Measurements from ENCODE around the gene LMOD1.

The LMOD1 gene

DNA sequence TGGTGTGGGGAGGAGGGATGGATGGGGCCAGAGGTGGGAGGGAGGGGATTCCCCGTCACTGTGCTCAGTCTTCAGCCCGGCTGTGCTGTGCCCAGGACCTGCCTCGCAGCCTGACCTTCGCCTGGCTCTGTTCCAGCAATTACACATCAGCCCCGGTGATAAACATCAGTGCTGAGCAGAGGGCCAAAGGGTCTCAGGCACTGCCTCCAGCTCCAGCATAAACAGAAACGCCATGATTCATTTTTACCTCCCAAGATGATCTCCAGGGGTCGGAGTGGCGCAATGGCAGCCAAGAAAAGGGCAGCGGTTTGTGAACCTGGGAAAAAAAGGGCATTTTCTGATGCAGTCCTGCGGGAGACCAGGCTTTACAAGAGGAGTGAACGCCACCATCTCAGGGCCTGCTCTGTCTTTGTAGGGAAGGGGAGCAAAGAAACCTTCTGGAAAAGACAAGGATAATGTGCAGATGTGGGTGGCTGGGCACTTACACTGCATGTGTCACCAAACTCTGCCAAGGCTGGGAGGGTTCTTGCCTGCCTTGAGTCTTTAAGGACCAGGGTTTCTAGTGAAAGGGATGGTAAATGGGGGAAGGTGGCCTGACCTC lies 29.6 kb downstream of the LMOD1 start:
- Histone ChIP-seq H2BK120ac (ENCODE audit: low read depth, low read length) (no peak overlapping the region), H3K27ac (replicated peaks; ENCODE audit: low read length) (no peak overlapping the region), H3K4me3 (ENCODE audit: low read length in 2 of 2) (no peak overlapping the region), H4K91ac (ENCODE audit: low read depth, low read length, poor library complexity) (no peak overlapping the region), H2AK5ac (ENCODE audit: low read depth, low read length) (no peak overlapping the region), H3K14ac (ENCODE audit: low read length) (no peak overlapping the region), H3K4me1 (ENCODE audit: control insufficient read depth in 2 of 2, insufficient read depth in 1 of 2, low read depth in 1 of 2, low read length in 2 of 2) (peaks cover 0 to 4% of the 10 kb centered on the region in 2 donors), H3K27me3 (ENCODE audit: control insufficient read depth in 3 of 3, insufficient read depth in 3 of 3, low read depth in 1 of 3, low read length in 3 of 3) (peaks cover 0 to 43% (median 4%) of the 10 kb centered on the region in 3 experiments), H3K9me3 (replicated peaks in 1 of 2; ENCODE audit: control insufficient read depth in 2 of 2, insufficient read depth in 1 of 2, low read depth in 1 of 2, low read length in 2 of 2) (no peaks in the 10 kb centered on the region), H2AFZ (ENCODE audit: low read length) (peak overlapping the region; percentile 60), H2BK5ac (ENCODE audit: low read length) (no peak overlapping the region), H3K9ac (ENCODE audit: low read depth, low read length, poor library complexity) (no peak overlapping the region), H3K18ac (ENCODE audit: low read length) (no peak overlapping the region), H2BK12ac (ENCODE audit: low read length) (no peak overlapping the region), H4K8ac (ENCODE audit: low read depth, low read length) (no peak overlapping the region), H3K23ac (ENCODE audit: low read depth, low read length, poor library complexity) (no peak overlapping the region), H2BK15ac (ENCODE audit: low read length) (no peak overlapping the region), H3K4ac (ENCODE audit: low read length) (no peak overlapping the region), H3K36me3 (replicated peaks in 1 of 2; ENCODE audit: control insufficient read depth in 2 of 2, insufficient read depth in 2 of 2, low read length in 2 of 2) (no peaks in the 10 kb centered on the region), H3K79me1 (ENCODE audit: low read depth, low read length) (no peaks in the 10 kb centered on the region), H3K4me2 (ENCODE audit: insufficient read depth, low read length, poor library complexity, severe bottlenecking) (no peak overlapping the region)
- WGBS, 2 donors (ENCODE audit: extremely low coverage in 2 of 2, insufficient read length in 2 of 2, insufficient replicate concordance in 1 of 2) = no CpG with 5 or more reads among the region's 11 CpGs
- no peak for DNase-seq (ENCODE audit: low spot score)

GRCh38 chr1:201914456-201915235 lies 31.7 kb downstream of the LMOD1 start:
- no peak for DNase-seq (ENCODE audit: low spot score)
- Histone ChIP-seq H3K27ac (replicated peaks; ENCODE audit: low read length) (no peak overlapping the region), H3K9ac (ENCODE audit: low read depth, low read length, poor library complexity) (no peak overlapping the region), H2BK120ac (ENCODE audit: low read depth, low read length) (no peak overlapping the region), H3K23ac (ENCODE audit: low read depth, low read length, poor library complexity) (no peak overlapping the region), H2BK15ac (ENCODE audit: low read length) (no peak overlapping the region), H3K27me3 (ENCODE audit: control insufficient read depth in 3 of 3, insufficient read depth in 3 of 3, low read depth in 1 of 3, low read length in 3 of 3) (peaks cover 0 to 52% (median 4%) of the 10 kb centered on the region in 3 experiments), H3K18ac (ENCODE audit: low read length) (no peak overlapping the region), H3K14ac (ENCODE audit: low read length) (no peak overlapping the region), H2AFZ (ENCODE audit: low read length) (no peak overlapping the region), H3K9me3 (replicated peaks in 1 of 2; ENCODE audit: control insufficient read depth in 2 of 2, insufficient read depth in 1 of 2, low read depth in 1 of 2, low read length in 2 of 2) (no peaks in the 10 kb centered on the region), H3K79me1 (ENCODE audit: low read depth, low read length) (no peaks in the 10 kb centered on the region), H4K91ac (ENCODE audit: low read depth, low read length, poor library complexity) (peak overlapping the region; percentile 34), H2BK5ac (ENCODE audit: low read length) (no peak overlapping the region), H2BK12ac (ENCODE audit: low read length) (no peak overlapping the region), H3K4me3 (ENCODE audit: low read length in 2 of 2) (no peak overlapping the region), H4K8ac (ENCODE audit: low read depth, low read length) (peak overlapping the region; percentile 70), H3K36me3 (replicated peaks in 1 of 2; ENCODE audit: control insufficient read depth in 2 of 2, insufficient read depth in 2 of 2, low read length in 2 of 2) (no peaks in the 10 kb centered on the region), H3K4me1 (ENCODE audit: control insufficient read depth in 2 of 2, insufficient read depth in 1 of 2, low read depth in 1 of 2, low read length in 2 of 2) (peaks cover 0 to 7% of the 10 kb centered on the region in 2 donors), H2AK5ac (ENCODE audit: low read depth, low read length) (no peak overlapping the region), H3K4me2 (ENCODE audit: insufficient read depth, low read length, poor library complexity, severe bottlenecking) (no peak overlapping the region), H3K4ac (ENCODE audit: low read length) (no peak overlapping the region)
- WGBS, 2 donors (ENCODE audit: extremely low coverage in 2 of 2, insufficient read length in 2 of 2, insufficient replicate concordance in 1 of 2) = no CpG with 5 or more reads among the region's 14 CpGs

GRCh38 chr1:201912832-201913231 lies 33.5 kb downstream of the LMOD1 start:
- no peak overlapping the region for H3K27ac ChIP-seq (replicated peaks; ENCODE audit: low read length)
- H2BK5ac ChIP-seq (ENCODE audit: low read length) = no peak overlapping the region
- H3K9ac ChIP-seq (ENCODE audit: low read depth, low read length, poor library complexity) = no peak overlapping the region
- H3K27me3 ChIP-seq (ENCODE audit: control insufficient read depth in 3 of 3, insufficient read depth in 3 of 3, low read depth in 1 of 3, low read length in 3 of 3) = peaks cover 0 to 58% (median 4%) of the 10 kb centered on the region in 3 experiments
- H4K91ac ChIP-seq (ENCODE audit: low read depth, low read length, poor library complexity) = no peak overlapping the region
- no peaks in the 10 kb centered on the region for H3K79me1 ChIP-seq (ENCODE audit: low read depth, low read length)
- no peaks in the 10 kb centered on the region for H3K9me3 ChIP-seq (replicated peaks in 1 of 2; ENCODE audit: control insufficient read depth in 2 of 2, insufficient read depth in 1 of 2, low read depth in 1 of 2, low read length in 2 of 2)
- H2AFZ ChIP-seq (ENCODE audit: low read length) = peak overlapping the region; percentile 47
- no peak overlapping the region for H3K4me3 ChIP-seq (ENCODE audit: low read length in 2 of 2)
- DNase-seq (ENCODE audit: low spot score) = no peak
- no peak overlapping the region for H4K8ac ChIP-seq (ENCODE audit: low read depth, low read length)
- no peaks in the 10 kb centered on the region for H3K36me3 ChIP-seq (replicated peaks in 1 of 2; ENCODE audit: control insufficient read depth in 2 of 2, insufficient read depth in 2 of 2, low read length in 2 of 2)
- no peak overlapping the region for H3K23ac ChIP-seq (ENCODE audit: low read depth, low read length, poor library complexity)
- H2BK15ac ChIP-seq (ENCODE audit: low read length) = no peak overlapping the region
- H3K4me2 ChIP-seq (ENCODE audit: insufficient read depth, low read length, poor library complexity, severe bottlenecking) = no peak overlapping the region
- H2BK120ac ChIP-seq (ENCODE audit: low read depth, low read length) = no peak overlapping the region
- H2BK12ac ChIP-seq (ENCODE audit: low read length) = no peak overlapping the region
- H3K4ac ChIP-seq (ENCODE audit: low read length) = no peak overlapping the region
- H3K14ac ChIP-seq (ENCODE audit: low read length) = no peak overlapping the region
- H3K4me1 ChIP-seq (ENCODE audit: control insufficient read depth in 2 of 2, insufficient read depth in 1 of 2, low read depth in 1 of 2, low read length in 2 of 2) = peaks cover 0 to 7% of the 10 kb centered on the region in 2 donors
- no CpG with 5 or more reads among the region's 5 CpGs for WGBS, 2 donors (ENCODE audit: extremely low coverage in 2 of 2, insufficient read length in 2 of 2, insufficient replicate concordance in 1 of 2)
- H2AK5ac ChIP-seq (ENCODE audit: low read depth, low read length) = no peak overlapping the region
- peak overlapping the region; percentile 0 for H3K18ac ChIP-seq (ENCODE audit: low read length)

DNA sequence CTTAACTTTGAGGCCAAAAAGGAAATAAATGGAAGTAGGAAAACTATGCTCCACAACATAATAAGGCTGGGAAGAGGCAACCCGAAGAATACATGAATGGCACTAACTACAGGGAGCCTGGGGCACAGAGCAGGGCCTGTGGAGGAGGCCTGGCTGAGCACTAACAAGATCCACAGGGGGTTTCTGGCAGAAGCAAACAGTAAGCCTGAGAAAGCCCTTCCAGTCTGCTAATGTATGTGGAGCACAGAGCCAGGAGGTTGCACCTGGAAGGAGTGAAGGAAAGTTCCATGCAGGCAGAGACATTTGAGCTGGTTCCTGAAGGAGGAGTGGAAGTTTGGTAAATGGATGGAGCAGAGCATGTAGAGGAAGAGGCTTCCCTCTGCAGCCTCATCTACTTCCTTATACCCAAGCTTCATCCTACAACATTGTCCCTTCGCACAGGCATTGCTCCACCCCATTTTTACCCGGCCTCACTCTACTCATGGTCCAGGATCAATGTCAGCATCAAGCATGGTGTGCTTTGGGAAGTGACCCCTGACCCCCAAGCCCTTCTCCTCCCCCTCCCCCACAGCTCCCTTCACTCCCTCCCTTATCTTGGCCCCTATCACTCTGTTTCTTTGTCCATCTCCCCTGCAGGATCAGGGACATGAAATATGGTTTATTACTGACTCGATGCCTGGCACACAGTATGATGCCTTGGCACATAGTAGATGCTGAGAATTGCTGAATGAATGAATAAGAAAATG lies 34.3 kb downstream of the LMOD1 start:
- WGBS, 2 donors (ENCODE audit: extremely low coverage in 2 of 2, insufficient read length in 2 of 2, insufficient replicate concordance in 1 of 2) = no CpG with 5 or more reads among the region's 4 CpGs
- Histone ChIP-seq H2BK120ac (ENCODE audit: low read depth, low read length) (no peak overlapping the region), H3K23ac (ENCODE audit: low read depth, low read length, poor library complexity) (no peak overlapping the region), H2AFZ (ENCODE audit: low read length) (peak overlapping the region; percentile 51), H3K9ac (ENCODE audit: low read depth, low read length, poor library complexity) (no peak overlapping the region), H3K36me3 (replicated peaks in 1 of 2; ENCODE audit: control insufficient read depth in 2 of 2, insufficient read depth in 2 of 2, low read length in 2 of 2) (no peaks in the 10 kb centered on the region), H3K79me1 (ENCODE audit: low read depth, low read length) (no peaks in the 10 kb centered on the region), H3K27ac (replicated peaks; ENCODE audit: low read length) (no peak overlapping the region), H4K8ac (ENCODE audit: low read depth, low read length) (no peak overlapping the region), H2AK5ac (ENCODE audit: low read depth, low read length) (no peak overlapping the region), H3K4me3 (ENCODE audit: low read length in 2 of 2) (no peak overlapping the region), H3K4me2 (ENCODE audit: insufficient read depth, low read length, poor library complexity, severe bottlenecking) (no peak overlapping the region), H2BK5ac (ENCODE audit: low read length) (no peak overlapping the region), H2BK12ac (ENCODE audit: low read length) (no peak overlapping the region), H2BK15ac (ENCODE audit: low read length) (no peak overlapping the region), H3K18ac (ENCODE audit: low read length) (no peak overlapping the region), H3K14ac (ENCODE audit: low read length) (no peak overlapping the region), H3K9me3 (replicated peaks in 1 of 2; ENCODE audit: control insufficient read depth in 2 of 2, insufficient read depth in 1 of 2, low read depth in 1 of 2, low read length in 2 of 2) (no peaks in the 10 kb centered on the region), H4K91ac (ENCODE audit: low read depth, low read length, poor library complexity) (no peak overlapping the region), H3K27me3 (ENCODE audit: control insufficient read depth in 3 of 3, insufficient read depth in 3 of 3, low read depth in 1 of 3, low read length in 3 of 3) (peaks cover 0 to 55% (median 4%) of the 10 kb centered on the region in 3 experiments), H3K4me1 (ENCODE audit: control insufficient read depth in 2 of 2, insufficient read depth in 1 of 2, low read depth in 1 of 2, low read length in 2 of 2) (peaks cover 0 to 7% of the 10 kb centered on the region in 2 donors), H3K4ac (ENCODE audit: low read length) (no peak overlapping the region)
- DNase-seq (ENCODE audit: low spot score) = no peak
